Fibroblast of skin of back (primary cell): ENCODE data around the gene MCAM.

Source experiments
- DNase-seq: peaks from one replicate; pipeline ENCODE4 v3.0.0-alpha.2; 2013

Gene MCAM

DNA sequence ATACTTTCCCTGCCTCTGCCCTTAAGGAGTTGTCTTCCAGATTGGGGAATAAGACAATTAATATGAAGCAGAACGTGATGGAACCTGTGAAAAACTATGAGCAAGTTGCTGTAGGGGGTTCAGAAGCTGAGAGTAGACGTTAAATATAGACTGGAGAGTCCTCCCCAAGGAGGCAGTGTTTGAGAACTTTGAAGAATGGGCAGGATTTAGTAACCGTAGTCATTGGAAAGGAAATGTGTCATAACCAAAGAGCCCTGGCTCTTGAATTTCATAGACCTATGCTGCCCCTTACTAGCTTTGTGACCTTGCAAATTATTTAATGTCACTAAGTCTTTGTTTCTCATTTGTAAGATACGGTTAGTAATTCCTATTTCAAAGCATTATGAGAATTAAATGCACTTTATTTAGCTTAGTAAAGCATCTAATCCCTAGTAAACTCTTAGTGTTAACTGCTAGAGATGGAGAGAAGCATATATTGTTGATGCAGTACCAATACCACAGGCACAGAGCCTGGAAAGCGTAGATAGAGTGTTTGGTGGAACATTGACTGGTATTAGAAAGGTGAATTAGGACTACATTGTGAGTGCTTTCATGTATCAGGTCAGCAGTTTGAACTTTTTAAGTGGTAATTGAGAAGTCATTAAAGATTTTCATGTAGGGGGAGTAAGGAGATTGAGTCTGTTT lies 54.1 kb downstream of the MCAM start:
- DNase-seq: peak; percentile 64

GRCh38 chr11:119258983-119259382 lies 57.9 kb downstream of the MCAM start:
- DNase-seq: no peak
